HEK293 (cell line): ENCODE results near the gene PTPRJ.

Source experiments
- CTCF ChIA-PET: fragments of 350-600 bp; formaldehyde crosslinking; extraction: SDS; loops from one replicate; lab custom pipeline; 2021; ENCODE audit warnings: antibody characterized with exemption; lab: Yijun Ruan, JAX
- POLR2A ChIA-PET: fragments of 300-600 bp; formaldehyde crosslinking; extraction: SDS; loops from one replicate; lab custom pipeline; 2020; ENCODE audit warnings: antibody characterized with exemption, inconsistent platforms; lab: Yijun Ruan, JAX
- H3K27ac ChIP-seq: fragments of 200-500 bp; sonication (Bioruptor generic); 2 replicates; pipeline ENCODE4 v1.5.1; 2014; ENCODE audit warnings: low read depth, low read length, control low read depth, inconsistent platforms; ENCODE audit errors: extremely low read depth
- H3K36me3 ChIP-seq, 2 experiments: fragments of 200-500 bp in 1 of 2; sonication (Bioruptor generic) in 1 of 2; 1 replicate in 1 of 2; 2 replicates in 1 of 2; pipeline ENCODE4 v1.5.1; 2014 to 2017; ENCODE audit warnings: inconsistent platforms in 2 of 2, low read length in 2 of 2; ENCODE audit not compliant: control insufficient read depth in 2 of 2, insufficient read depth in 1 of 2
- H3K4me1 ChIP-seq: fragments of 200-500 bp; sonication (Bioruptor generic); 2 replicates; pipeline ENCODE4 v1.5.1; 2014; ENCODE audit warnings: mild to moderate bottlenecking, low read length, inconsistent platforms; ENCODE audit not compliant: control insufficient read depth, insufficient read depth
- H3K4me3 ChIP-seq: 2 replicates; pipeline ENCODE4 v1.5.1; 2011; ENCODE audit warnings: low read depth, mild to moderate bottlenecking, control low read depth, low read length, moderate library complexity
- H3K9me3 ChIP-seq: fragments of 200-500 bp; sonication (Bioruptor generic); 2 replicates; pipeline ENCODE4 v1.5.1; 2014; ENCODE audit warnings: low read depth, low read length, inconsistent platforms; ENCODE audit not compliant: control insufficient read depth, insufficient read depth
- EGR2 ChIP-seq: fragments of 450-650 bp; formaldehyde crosslinking; IDR thresholded peaks from 2 replicates; pipeline ENCODE4 v1.5.1; 2016; ENCODE audit warnings: low read depth, missing biosample characterization, missing genetic modification characterization
- SP7 ChIP-seq: fragments of 450-650 bp; formaldehyde crosslinking; IDR thresholded peaks from 2 replicates; pipeline ENCODE4 v1.5.1; 2016; ENCODE audit warnings: missing biosample characterization, missing genetic modification characterization
- ZFHX2 ChIP-seq: fragments of 450-650 bp; formaldehyde crosslinking; conservative IDR thresholded peaks from 2 replicates; pipeline ENCODE4 v1.5.1; 2016; ENCODE audit warnings: missing biosample characterization, missing genetic modification characterization
- ZNF146 ChIP-seq: fragments of 450-650 bp; formaldehyde crosslinking; IDR thresholded peaks from 2 replicates; pipeline ENCODE4 v1.5.1; 2016; ENCODE audit warnings: missing biosample characterization, missing genetic modification characterization
- ZNF37A ChIP-seq: fragments of 450-650 bp; IDR thresholded peaks from 2 replicates; pipeline ENCODE4 v1.5.1; 2018; ENCODE audit warnings: missing biosample characterization, missing genetic modification characterization
- ZNF391 ChIP-seq: fragments of 450-650 bp; formaldehyde crosslinking; IDR thresholded peaks from 2 replicates; pipeline ENCODE4 v1.5.1; 2016; ENCODE audit warnings: low read depth, missing biosample characterization, missing genetic modification characterization, borderline replicate concordance
- ZNF623 ChIP-seq: fragments of 450-650 bp; formaldehyde crosslinking; IDR thresholded peaks from 2 replicates; pipeline ENCODE4 v1.5.1; 2016; ENCODE audit warnings: missing biosample characterization, missing genetic modification characterization
- ZNF777 ChIP-seq: fragments of 450-650 bp; formaldehyde crosslinking; IDR thresholded peaks from 2 replicates; pipeline ENCODE4 v1.5.1; 2017; ENCODE audit warnings: missing biosample characterization, missing genetic modification characterization, borderline replicate concordance
- TF ChIP-seq, protein P1 (sequence below): fragments of 450-650 bp; formaldehyde crosslinking; conservative IDR thresholded peaks from 2 replicates; pipeline ENCODE4 v1.5.1; 2016; ENCODE audit warnings: low read depth, missing biosample characterization, missing genetic modification characterization
- TF ChIP-seq, protein P2 (sequence below): fragments of 450-650 bp; formaldehyde crosslinking; IDR thresholded peaks from 2 replicates; pipeline ENCODE4 v1.5.1; 2016; ENCODE audit warnings: missing biosample characterization, missing genetic modification characterization, borderline replicate concordance
- TF ChIP-seq, protein P3 (sequence below): fragments of 450-650 bp; formaldehyde crosslinking; IDR thresholded peaks from 2 replicates; pipeline ENCODE4 v1.5.1; 2016; ENCODE audit warnings: missing biosample characterization, missing genetic modification characterization

The PTPRJ gene

DNA sequence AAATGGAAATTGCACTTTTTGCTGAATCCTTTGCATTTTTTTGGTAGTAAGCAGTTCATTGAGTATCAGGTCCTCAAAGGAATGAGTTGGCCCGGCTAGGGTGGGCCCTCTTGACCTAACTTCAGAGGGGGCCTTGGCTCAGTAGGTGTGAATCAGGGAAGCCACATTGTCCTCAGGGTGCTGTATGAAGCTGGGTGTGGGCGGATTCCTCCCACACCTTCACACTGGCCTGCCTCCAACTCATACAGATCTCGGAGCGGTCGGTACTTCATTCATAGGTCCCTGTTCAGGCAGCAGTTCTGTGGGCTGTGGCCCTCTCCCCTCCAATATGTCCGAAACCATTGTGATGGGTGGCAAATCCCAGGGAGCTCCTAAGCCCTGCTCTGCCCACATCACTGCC, 188.9 kb downstream of the PTPRJ start:
- TF ChIP-seq SP7 (tag by site-specific recombination) (no peak), ZFHX2 (tag by site-specific recombination) (peak; percentile 74), ZNF623 (tag by site-specific recombination) (no peak), EGR2 (tag by site-specific recombination) (peak; percentile 64; the same call in 1 of the 2 replicates)

DNA sequence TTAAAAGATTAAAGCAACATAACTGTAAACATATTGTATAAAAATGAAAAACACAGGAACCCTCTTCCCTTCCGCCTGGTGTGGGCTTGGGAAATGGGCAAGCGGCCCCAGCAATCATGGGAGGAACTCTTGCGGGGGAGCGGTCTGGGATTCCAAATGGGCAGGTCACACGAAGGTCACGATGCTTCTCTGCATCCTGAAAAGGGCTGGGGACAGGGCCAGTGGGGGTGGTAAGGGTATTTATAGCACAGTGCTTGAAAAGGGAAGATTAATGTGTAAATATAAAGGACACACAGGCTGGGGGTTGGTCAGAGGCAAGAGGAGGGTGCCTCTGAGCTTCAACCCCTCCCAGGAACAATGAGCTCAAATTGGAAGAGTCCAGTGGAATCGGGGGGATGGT, 189.4 kb downstream of the PTPRJ start:
- TF ChIP-seq, protein P1, sequence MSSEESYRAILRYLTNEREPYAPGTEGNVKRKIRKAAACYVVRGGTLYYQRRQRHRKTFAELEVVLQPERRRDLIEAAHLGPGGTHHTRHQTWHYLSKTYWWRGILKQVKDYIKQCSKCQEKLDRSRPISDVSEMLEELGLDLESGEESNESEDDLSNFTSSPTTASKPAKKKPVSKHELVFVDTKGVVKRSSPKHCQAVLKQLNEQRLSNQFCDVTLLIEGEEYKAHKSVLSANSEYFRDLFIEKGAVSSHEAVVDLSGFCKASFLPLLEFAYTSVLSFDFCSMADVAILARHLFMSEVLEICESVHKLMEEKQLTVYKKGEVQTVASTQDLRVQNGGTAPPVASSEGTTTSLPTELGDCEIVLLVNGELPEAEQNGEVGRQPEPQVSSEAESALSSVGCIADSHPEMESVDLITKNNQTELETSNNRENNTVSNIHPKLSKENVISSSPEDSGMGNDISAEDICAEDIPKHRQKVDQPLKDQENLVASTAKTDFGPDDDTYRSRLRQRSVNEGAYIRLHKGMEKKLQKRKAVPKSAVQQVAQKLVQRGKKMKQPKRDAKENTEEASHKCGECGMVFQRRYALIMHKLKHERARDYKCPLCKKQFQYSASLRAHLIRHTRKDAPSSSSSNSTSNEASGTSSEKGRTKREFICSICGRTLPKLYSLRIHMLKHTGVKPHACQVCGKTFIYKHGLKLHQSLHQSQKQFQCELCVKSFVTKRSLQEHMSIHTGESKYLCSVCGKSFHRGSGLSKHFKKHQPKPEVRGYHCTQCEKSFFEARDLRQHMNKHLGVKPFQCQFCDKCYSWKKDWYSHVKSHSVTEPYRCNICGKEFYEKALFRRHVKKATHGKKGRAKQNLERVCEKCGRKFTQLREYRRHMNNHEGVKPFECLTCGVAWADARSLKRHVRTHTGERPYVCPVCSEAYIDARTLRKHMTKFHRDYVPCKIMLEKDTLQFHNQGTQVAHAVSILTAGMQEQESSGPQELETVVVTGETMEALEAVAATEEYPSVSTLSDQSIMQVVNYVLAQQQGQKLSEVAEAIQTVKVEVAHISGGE (tag by site-specific recombination) = no peak
- TF ChIP-seq ZNF391 = no peak
- TF ChIP-seq ZNF777 = no peak
- no peaks in the 10 kb centered on the region for H3K9me3 ChIP-seq
- no peak overlapping the region for H3K27ac ChIP-seq
- H3K4me1 ChIP-seq = no peaks in the 10 kb centered on the region
- peaks cover 0 to 7% of the 10 kb centered on the region in 2 experiments; a peak in 1 of 3 replicates for H3K36me3 ChIP-seq
- CTCF ChIA-PET = interaction anchor here (0.7 kb wide), 1 partner anchor 52 kb away, joined by 4 read pairs; no protein-coding TSS in a partner anchor
- POLR2A ChIA-PET = no interaction called here
- no peak overlapping the region for H3K4me3 ChIP-seq

More for the DNA sequence above, 188.9 kb downstream of the PTPRJ start:
- no peak overlapping the region for H3K27ac ChIP-seq
- no peaks in the 10 kb centered on the region for H3K4me1 ChIP-seq
- peaks cover 0 to 11% of the 10 kb centered on the region in 2 experiments; a peak in 2 of 3 replicates for H3K36me3 ChIP-seq
- no peak overlapping the region for H3K4me3 ChIP-seq
- H3K9me3 ChIP-seq = no peaks in the 10 kb centered on the region
- CTCF ChIA-PET = interaction anchor here (0.7 kb wide), 1 partner anchor 52 kb away, joined by 4 read pairs; no protein-coding TSS in a partner anchor
- POLR2A ChIA-PET = no interaction called here

DNA sequence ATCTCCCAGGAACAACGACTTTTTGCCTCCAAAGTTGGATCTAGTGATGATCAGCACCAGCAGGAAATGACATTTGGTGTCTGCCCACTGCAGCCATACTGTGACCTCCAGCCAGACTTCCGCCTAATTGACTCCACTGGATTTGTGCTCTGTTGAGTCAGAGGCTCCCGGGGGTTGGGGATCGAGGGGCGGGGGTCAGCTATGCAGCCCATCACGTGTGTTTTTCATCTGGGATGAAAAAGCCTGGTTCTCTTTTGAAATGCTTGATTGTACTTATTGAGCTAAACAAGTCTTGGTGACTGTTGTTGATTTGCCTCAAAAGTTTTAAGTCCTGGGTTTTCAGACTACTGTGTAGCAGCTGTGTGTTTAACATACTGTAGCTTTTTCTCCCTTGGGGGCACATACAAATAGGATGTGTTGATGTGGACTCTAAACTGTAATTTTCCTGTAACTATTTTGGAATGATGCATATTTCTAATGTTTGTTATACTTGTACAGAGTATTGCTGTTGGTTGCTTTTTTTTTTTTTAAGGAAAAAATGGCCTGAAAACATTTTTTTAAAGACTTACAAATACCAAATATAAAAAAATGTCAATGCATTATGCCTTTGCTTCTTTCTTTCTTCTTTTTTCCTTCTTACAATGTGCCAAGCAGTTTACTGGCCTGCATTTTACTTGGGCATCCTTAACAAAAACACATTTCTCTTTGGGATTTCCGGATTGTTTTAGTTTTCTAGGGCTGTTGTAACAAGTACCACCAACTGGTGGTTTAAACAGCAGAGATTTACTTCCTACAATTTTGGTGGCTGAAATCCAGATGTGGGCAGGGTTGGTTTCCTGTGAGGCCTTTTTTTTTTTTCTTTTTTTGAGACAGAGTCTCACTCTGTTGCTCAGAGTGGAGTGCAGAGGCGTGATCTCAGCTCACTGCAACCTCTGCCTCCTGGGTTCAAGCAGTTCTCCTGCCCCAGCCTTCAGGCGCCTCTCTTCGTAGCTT, 190.2 kb downstream of the PTPRJ start:
- no peaks in the 10 kb centered on the region for H3K9me3 ChIP-seq
- TF ChIP-seq, protein P2, sequence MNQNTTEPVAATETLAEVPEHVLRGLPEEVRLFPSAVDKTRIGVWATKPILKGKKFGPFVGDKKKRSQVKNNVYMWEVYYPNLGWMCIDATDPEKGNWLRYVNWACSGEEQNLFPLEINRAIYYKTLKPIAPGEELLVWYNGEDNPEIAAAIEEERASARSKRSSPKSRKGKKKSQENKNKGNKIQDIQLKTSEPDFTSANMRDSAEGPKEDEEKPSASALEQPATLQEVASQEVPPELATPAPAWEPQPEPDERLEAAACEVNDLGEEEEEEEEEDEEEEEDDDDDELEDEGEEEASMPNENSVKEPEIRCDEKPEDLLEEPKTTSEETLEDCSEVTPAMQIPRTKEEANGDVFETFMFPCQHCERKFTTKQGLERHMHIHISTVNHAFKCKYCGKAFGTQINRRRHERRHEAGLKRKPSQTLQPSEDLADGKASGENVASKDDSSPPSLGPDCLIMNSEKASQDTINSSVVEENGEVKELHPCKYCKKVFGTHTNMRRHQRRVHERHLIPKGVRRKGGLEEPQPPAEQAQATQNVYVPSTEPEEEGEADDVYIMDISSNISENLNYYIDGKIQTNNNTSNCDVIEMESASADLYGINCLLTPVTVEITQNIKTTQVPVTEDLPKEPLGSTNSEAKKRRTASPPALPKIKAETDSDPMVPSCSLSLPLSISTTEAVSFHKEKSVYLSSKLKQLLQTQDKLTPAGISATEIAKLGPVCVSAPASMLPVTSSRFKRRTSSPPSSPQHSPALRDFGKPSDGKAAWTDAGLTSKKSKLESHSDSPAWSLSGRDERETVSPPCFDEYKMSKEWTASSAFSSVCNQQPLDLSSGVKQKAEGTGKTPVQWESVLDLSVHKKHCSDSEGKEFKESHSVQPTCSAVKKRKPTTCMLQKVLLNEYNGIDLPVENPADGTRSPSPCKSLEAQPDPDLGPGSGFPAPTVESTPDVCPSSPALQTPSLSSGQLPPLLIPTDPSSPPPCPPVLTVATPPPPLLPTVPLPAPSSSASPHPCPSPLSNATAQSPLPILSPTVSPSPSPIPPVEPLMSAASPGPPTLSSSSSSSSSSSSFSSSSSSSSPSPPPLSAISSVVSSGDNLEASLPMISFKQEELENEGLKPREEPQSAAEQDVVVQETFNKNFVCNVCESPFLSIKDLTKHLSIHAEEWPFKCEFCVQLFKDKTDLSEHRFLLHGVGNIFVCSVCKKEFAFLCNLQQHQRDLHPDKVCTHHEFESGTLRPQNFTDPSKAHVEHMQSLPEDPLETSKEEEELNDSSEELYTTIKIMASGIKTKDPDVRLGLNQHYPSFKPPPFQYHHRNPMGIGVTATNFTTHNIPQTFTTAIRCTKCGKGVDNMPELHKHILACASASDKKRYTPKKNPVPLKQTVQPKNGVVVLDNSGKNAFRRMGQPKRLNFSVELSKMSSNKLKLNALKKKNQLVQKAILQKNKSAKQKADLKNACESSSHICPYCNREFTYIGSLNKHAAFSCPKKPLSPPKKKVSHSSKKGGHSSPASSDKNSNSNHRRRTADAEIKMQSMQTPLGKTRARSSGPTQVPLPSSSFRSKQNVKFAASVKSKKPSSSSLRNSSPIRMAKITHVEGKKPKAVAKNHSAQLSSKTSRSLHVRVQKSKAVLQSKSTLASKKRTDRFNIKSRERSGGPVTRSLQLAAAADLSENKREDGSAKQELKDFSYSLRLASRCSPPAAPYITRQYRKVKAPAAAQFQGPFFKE = no peak
- TF ChIP-seq ZNF37A (tag by site-specific recombination) (no peak), ZNF146 (no peak)
- TF ChIP-seq, protein P3, sequence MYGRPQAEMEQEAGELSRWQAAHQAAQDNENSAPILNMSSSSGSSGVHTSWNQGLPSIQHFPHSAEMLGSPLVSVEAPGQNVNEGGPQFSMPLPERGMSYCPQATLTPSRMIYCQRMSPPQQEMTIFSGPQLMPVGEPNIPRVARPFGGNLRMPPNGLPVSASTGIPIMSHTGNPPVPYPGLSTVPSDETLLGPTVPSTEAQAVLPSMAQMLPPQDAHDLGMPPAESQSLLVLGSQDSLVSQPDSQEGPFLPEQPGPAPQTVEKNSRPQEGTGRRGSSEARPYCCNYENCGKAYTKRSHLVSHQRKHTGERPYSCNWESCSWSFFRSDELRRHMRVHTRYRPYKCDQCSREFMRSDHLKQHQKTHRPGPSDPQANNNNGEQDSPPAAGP (tag by site-specific recombination) = no peak
- no peak overlapping the region for H3K4me3 ChIP-seq
- no peaks in the 10 kb centered on the region for H3K4me1 ChIP-seq
- ChIA-PET POLR2A (no interaction called here), CTCF (interaction anchor here (0.6 to 1.3 kb wide), 3 partner anchors 9 to 1355 kb away, joined by 3 to 8 read pairs (median 4); no protein-coding TSS in a partner anchor)
- no peak overlapping the region for H3K27ac ChIP-seq
- no peaks in the 10 kb centered on the region for H3K36me3 ChIP-seq
